ENCODE measurements around the gene NPFFR2. TPM values are rescaled to one million over a fixed set of nuclear protein-coding genes. Genes with fewer than 3 reads are reported as not detected.

Gene NPFFR2
- total and polyA plus RNA-seq, 4 donors, result 0.05 TPM; not detected in 3

DNA sequence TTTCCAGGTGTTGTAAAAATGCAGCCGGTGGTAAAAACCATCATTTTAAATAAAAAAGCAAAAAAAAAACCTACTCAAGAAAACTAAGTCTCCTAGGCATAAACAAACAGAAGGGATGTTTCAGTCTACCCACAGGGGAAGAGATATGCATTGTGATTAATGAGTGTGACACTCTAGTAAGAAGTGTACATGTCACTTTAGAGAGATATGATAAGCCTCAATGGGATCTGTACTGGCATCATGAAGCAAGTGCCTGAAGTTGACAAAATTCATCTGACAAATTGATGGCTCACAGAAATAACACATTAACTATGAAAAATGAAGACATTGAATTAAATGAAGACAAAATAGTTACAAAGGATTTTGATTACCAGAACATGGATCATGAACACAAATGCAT, 162.7 kb downstream of the NPFFR2 start:
- WGBS, result 86% methylated on average over 1 of the region's 1 CpG
- no peak for TF ChIP-seq EGR1 (IDR thresholded peaks at IDR 0.05; ENCODE audit: low read depth in 2 of 2)
- no peak for TF ChIP-seq YY1 (IDR thresholded peaks at IDR 0.05)
- no peak for TF ChIP-seq HNF4G (IDR thresholded peaks at IDR 0.05)
- TF ChIP-seq RXRA (IDR thresholded peaks at IDR 0.05), result no peak
- no peak for TF ChIP-seq GABPA (IDR thresholded peaks at IDR 0.05 in 1 of 2, conservative IDR thresholded peaks at IDR 0.05 in 1 of 2)
- TF ChIP-seq CTCF (IDR thresholded peaks at IDR 0.05; ENCODE audit: low read depth, low read length, missing input control), result no peak
- TF ChIP-seq FOXA2 (IDR thresholded peaks at IDR 0.05), result no peak
- TF ChIP-seq ZBTB33 (IDR thresholded peaks at IDR 0.05), result no peak
- TF ChIP-seq JUND (IDR thresholded peaks at IDR 0.05), result no peak
- no peak for TF ChIP-seq FOXA1 (IDR thresholded peaks at IDR 0.05)
- no peak for TF ChIP-seq MAX (IDR thresholded peaks at IDR 0.05)
- H3K36me3 ChIP-seq (ENCODE audit: control insufficient read depth in 4 of 4, insufficient read depth in 3 of 4, low read depth in 1 of 4, low read length in 3 of 4), result no peaks in the 10 kb centered on the region
- H3K9me3 ChIP-seq (ENCODE audit: control insufficient read depth in 4 of 4, low read length in 3 of 4), result no peaks in the 10 kb centered on the region
- H3K27me3 ChIP-seq (ENCODE audit: control insufficient read depth in 4 of 4, insufficient read depth in 4 of 4, low read length in 3 of 4), result no peaks in the 10 kb centered on the region
- no peak for DNase-seq (ENCODE audit: low spot score)
- H3K4me3 ChIP-seq (ENCODE audit: low read depth in 1 of 3, low read length in 3 of 3), result no peak overlapping the region
- no peak overlapping the region for H3K27ac ChIP-seq (ENCODE audit: low read depth in 1 of 2, low read length in 2 of 2)
- H3K4me1 ChIP-seq (ENCODE audit: control insufficient read depth in 4 of 4, insufficient read depth in 4 of 4, low read length in 3 of 4), result no peaks in the 10 kb centered on the region
- H3K9ac ChIP-seq (ENCODE audit: low read depth in 1 of 2, low read length in 2 of 2), result no peak overlapping the region

Other genes with a start within 250 kb of the NPFFR2 start
- 1,000 to 10,000 TPM; 1,801 to 2,843 TPM for gene GC, start 247.9 kb upstream of the NPFFR2 start, total RNA-seq
- gene GC, start 247.9 kb upstream of the NPFFR2 start, polyA plus RNA-seq, result 1,000 to 10,000 TPM; 3,030 to 4,674 TPM

Measured in liver (tissue), 9 donors.